ENCODE measurements around the gene ZFYVE28.

- TF ChIP-seq POLR2A (IDR thresholded peaks at IDR 0.05) (no peak), CTCF (IDR thresholded peaks at IDR 0.05) (no peak)
Measured at GRCh38 chr4:2302387-2303119, 115.9 kb downstream of the ZFYVE28 start.
